PC-3 (cell line): ENCODE results near the gene RAB5B. TPM values are rescaled to one million over a fixed set of nuclear protein-coding genes. Genes with fewer than 3 reads are reported as not detected.
A peak's percentile ranks its signal among the peaks of the same experiment; 100 is the strongest.

ENCODE experiments used
- ATAC-seq: fragments of 200-7000 bp; cut with Tn5 transposase; 2 replicates; pipeline ENCODE4 v1.9.1; 2020; ENCODE audit warnings: mild to moderate bottlenecking, moderate library complexity
- Bru-seq: library from RNA; stranded (reverse); fragments of 400-500 nt; gene quantifications from one replicate; lab custom pipeline; 2021; lab: Mats Ljungman, UMichigan
- BruChase-seq, 2 experiments: library from RNA; stranded (reverse); fragments of 400-500 nt; gene quantifications; one replicate each; lab custom pipeline; 2021; lab: Mats Ljungman, UMichigan
- BruUV-seq: library from RNA; stranded (reverse); fragments of 400-500 nt; replicated peaks from 2 replicates; lab custom pipeline; 2021; lab: Mats Ljungman, UMichigan
- CTCF ChIA-PET: fragments of 300-600 bp; sonication (Branson Sonifier 250); formaldehyde crosslinking; loops from one replicate; lab custom pipeline; 2022; ENCODE audit warnings: antibody characterized with exemption; lab: Charles Lee
- POLR2A ChIA-PET: fragments of 300-600 bp; sonication (Branson Sonifier 250); formaldehyde crosslinking; loops from one replicate; lab custom pipeline; 2022; ENCODE audit warnings: antibody characterized with exemption; ENCODE audit not compliant: unreplicated experiment; lab: Charles Lee
- DNase-seq: peaks from one replicate; pipeline ENCODE4 v3.0.0-alpha.2; 2015
- H2AFZ ChIP-seq: fragments of 300-600 bp; sonication (generic); 2 replicates; pipeline ENCODE4 v1.6.0; 2016; ENCODE audit warnings: antibody characterized with exemption, low read length
- H3F3A ChIP-seq: fragments of 300-600 bp; sonication (generic); one replicate; pipeline ENCODE4 v1.6.0; 2017; ENCODE audit warnings: antibody characterized with exemption, low read length, control low read depth, mild to moderate bottlenecking; ENCODE audit not compliant: unreplicated experiment
- H3K27ac ChIP-seq: fragments of 300-600 bp; sonication (generic); 2 replicates; pipeline ENCODE4 v1.5.1; 2016; ENCODE audit warnings: mild to moderate bottlenecking, low read length
- H3K27me3 ChIP-seq: fragments of 300-600 bp; sonication (generic); 2 replicates; pipeline ENCODE4 v1.6.1; 2016; ENCODE audit warnings: low read length, mixed read lengths
- H3K36me3 ChIP-seq: fragments of 300-600 bp; sonication (generic); 2 replicates; pipeline ENCODE4 v1.6.1; 2016; ENCODE audit warnings: low read depth, mixed run types, low read length, mixed read lengths
- H3K4me1 ChIP-seq: fragments of 300-600 bp; sonication (generic); 2 replicates; pipeline ENCODE4 v1.5.1; 2016; ENCODE audit warnings: low read length; ENCODE audit not compliant: insufficient read depth
- H3K4me2 ChIP-seq: fragments of 300-600 bp; sonication (generic); 2 replicates; pipeline ENCODE4 v1.6.0; 2016; ENCODE audit warnings: low read length
- H3K4me3 ChIP-seq: fragments of 300-600 bp; sonication (generic); 2 replicates; pipeline ENCODE4 v1.5.1; 2016; ENCODE audit warnings: mild to moderate bottlenecking, low read length, mixed read lengths
- H3K79me2 ChIP-seq: fragments of 300-600 bp; sonication (generic); 2 replicates; pipeline ENCODE4 v1.6.1; 2017; ENCODE audit warnings: low read length, mixed read lengths
- H3K9ac ChIP-seq: fragments of 300-600 bp; sonication (generic); 2 replicates; pipeline ENCODE4 v1.6.0; 2016; ENCODE audit warnings: mild to moderate bottlenecking, low read length
- H3K9me2 ChIP-seq: fragments of 300-600 bp; sonication (generic); replicated peaks from 2 replicates; pipeline ENCODE4 v1.6.1; 2016; ENCODE audit warnings: mixed run types, low read length, mixed read lengths
- H3K9me3 ChIP-seq: fragments of 300-600 bp; sonication (generic); 2 replicates; pipeline ENCODE4 v1.6.1; 2016; ENCODE audit warnings: low read length, mixed read lengths
- H4K20me1 ChIP-seq: fragments of 300-600 bp; sonication (generic); 2 replicates; pipeline ENCODE4 v1.6.1; 2016; ENCODE audit warnings: low read length, mixed read lengths
- EZH2 ChIP-seq: fragments of 300-600 bp; sonication (generic); IDR thresholded peaks from one replicate; pipeline ENCODE4 v1.6.1; 2017; ENCODE audit warnings: antibody characterized with exemption, mild to moderate bottlenecking, low read length; ENCODE audit not compliant: unreplicated experiment
- EZH2phosphoT487 ChIP-seq: fragments of 300-600 bp; sonication (generic); IDR thresholded peaks from 2 replicates; pipeline ENCODE4 v1.6.1; 2018; ENCODE audit warnings: mild to moderate bottlenecking, antibody characterized with exemption, low read length, borderline replicate concordance
- intact Hi-C: fragments of 100-400 bp; cut with micrococcal nuclease; formaldehyde crosslinking; loops from 2 replicates; pipeline ENCODE4 v1.9.0; 2023
- long read RNA-seq: library from polyadenylated mRNA; unstranded; transcript quantifications from one replicate; pipeline ENCODE4 v2.0.0, GENCODE V29; 2021; ENCODE audit not compliant: unreplicated experiment
- total RNA-seq: library from RNA; depleted of rRNA; stranded (reverse); fragments of >200 nt; gene quantifications from 2 replicates; pipeline ENCODE4 v1.2.3, GENCODE V29; 2014; rRNA removed
- TF ChIP-seq, protein P1 (sequence below): fragments of 300-600 bp; sonication (generic); conservative IDR thresholded peaks from 2 replicates; pipeline ENCODE4 v1.5.1; 2017; ENCODE audit warnings: antibody characterized with exemption, low read depth, mild to moderate bottlenecking, low read length

RAB5B gene
- total RNA-seq (48.8 and 50.6 TPM in 2 replicates), Bru-seq, nascent RNA (percentile 86 among the genes with signal in this experiment), BruChase-seq, experiment 1, labeled RNA remaining after a 6-hour chase (percentile 96 among the genes with signal in this experiment), BruChase-seq, experiment 2, labeled RNA remaining after a 2-hour chase (percentile 91 among the genes with signal in this experiment)
- long read RNA-seq, full-length matches to known transcripts = 78 of 181 reads
- long read RNA-seq, partial matches to known transcripts = 89 of 181 reads
- long read RNA-seq, other reads (novel, unspliced or antisense) = 14 of 181 reads

GRCh38 chr12:55973599-55974307 is at the start of gene RAB5B:
RAB5B (plus strand) TSS chr12:55974078; CDS start chr12:55986961, 12,883 bp downstream.
- peaks cover 24% of the 10 kb centered on the region for H3K4me1 ChIP-seq
- ATAC-seq = peak; percentile 93
- CTCF ChIA-PET = interaction anchor here (0.6 to 1.6 kb wide), 7 partner anchors 17 to 1601 kb away, joined by 3 to 9 read pairs (median 5); partner anchors contain the start of gene SUOX

DNA sequence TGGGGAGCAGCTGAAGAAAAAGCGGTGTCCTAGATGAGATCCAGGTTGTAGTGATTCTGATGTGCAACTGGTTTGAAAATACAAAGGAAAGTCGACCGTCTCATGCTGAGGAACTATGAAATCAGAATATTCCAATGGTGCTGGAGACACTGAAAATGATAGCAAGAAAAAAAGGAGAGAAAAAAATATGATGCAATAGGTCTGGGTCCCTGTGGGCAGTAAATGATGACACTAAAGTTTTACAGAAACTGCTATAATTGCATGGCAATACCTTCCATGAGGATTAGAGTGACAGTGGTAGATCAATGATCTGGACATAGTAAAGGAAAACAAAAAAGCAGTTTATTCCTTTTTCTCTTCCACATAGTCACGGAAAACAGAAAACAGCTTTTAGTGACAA is 48.5 kb upstream of the RAB5B start:
- Histone ChIP-seq H3K9ac (no peak overlapping the region), H4K20me1 (no peaks in the 10 kb centered on the region), H3K79me2 (peaks cover 58% of the 10 kb centered on the region), H3K27ac (no peak overlapping the region), H2AFZ (no peak overlapping the region), H3K9me2 (no peaks in the 10 kb centered on the region), H3F3A (peaks cover 6% of the 10 kb centered on the region), H3K9me3 (no peaks in the 10 kb centered on the region), H3K4me2 (peak overlapping the region; percentile 91), H3K4me1 (peaks cover 35% of the 10 kb centered on the region), H3K4me3 (peak overlapping the region; percentile 90; the same call in 1 of the 2 replicates), H3K36me3 (no peaks in the 10 kb centered on the region), H3K27me3 (no peaks in the 10 kb centered on the region)
- CTCF ChIA-PET = interaction anchor here (0.5 to 1.2 kb wide), 2 partner anchors 36 to 49 kb away, joined by 3 to 7 read pairs; partner anchors contain the start of gene RAB5B
- TF ChIP-seq EZH2phosphoT487 (no peak), EZH2 (no peak)
- TF ChIP-seq, protein P1, sequence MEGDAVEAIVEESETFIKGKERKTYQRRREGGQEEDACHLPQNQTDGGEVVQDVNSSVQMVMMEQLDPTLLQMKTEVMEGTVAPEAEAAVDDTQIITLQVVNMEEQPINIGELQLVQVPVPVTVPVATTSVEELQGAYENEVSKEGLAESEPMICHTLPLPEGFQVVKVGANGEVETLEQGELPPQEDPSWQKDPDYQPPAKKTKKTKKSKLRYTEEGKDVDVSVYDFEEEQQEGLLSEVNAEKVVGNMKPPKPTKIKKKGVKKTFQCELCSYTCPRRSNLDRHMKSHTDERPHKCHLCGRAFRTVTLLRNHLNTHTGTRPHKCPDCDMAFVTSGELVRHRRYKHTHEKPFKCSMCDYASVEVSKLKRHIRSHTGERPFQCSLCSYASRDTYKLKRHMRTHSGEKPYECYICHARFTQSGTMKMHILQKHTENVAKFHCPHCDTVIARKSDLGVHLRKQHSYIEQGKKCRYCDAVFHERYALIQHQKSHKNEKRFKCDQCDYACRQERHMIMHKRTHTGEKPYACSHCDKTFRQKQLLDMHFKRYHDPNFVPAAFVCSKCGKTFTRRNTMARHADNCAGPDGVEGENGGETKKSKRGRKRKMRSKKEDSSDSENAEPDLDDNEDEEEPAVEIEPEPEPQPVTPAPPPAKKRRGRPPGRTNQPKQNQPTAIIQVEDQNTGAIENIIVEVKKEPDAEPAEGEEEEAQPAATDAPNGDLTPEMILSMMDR = no peak
- intact Hi-C loops = no loop called here
- BruUV-seq = no TSS peak
- DNase-seq (no peak), ATAC-seq (no peak)
- POLR2A ChIA-PET = no interaction called here

More at GRCh38 chr12:55973599-55974307, at the start of gene RAB5B:
- TF ChIP-seq EZH2 = no peak
- TF ChIP-seq, protein P1 = no peak
- no peak for TF ChIP-seq EZH2phosphoT487
- Histone ChIP-seq H3K4me3 (peak within 1 kb of the TSS; percentile 93), H3K9me3 (no peaks in the 10 kb centered on the region), H3K9ac (peak within 1 kb of the TSS; percentile 95), H3K27me3 (no peaks in the 10 kb centered on the region), H3K9me2 (no peaks in the 10 kb centered on the region), H3K36me3 (0 out of 2 replicates have a peak, but pooled peaks cover 2% of the 10 kb centered on the region), H3K4me2 (peak within 1 kb of the TSS; percentile 89), H3K79me2 (peaks cover 45% of the 10 kb centered on the region), H3F3A (peaks cover 5% of the 10 kb centered on the region), H4K20me1 (no peaks in the 10 kb centered on the region), H2AFZ (peak within 1 kb of the TSS; percentile 91), H3K27ac (peak within 1 kb of the TSS; percentile 78)
- POLR2A ChIA-PET = interaction anchor here (0.5 to 2.2 kb wide), 14 partner anchors 13 to 475 kb away, joined by 3 to 13 read pairs (median 6); partner anchors contain the start of genes DNAJC14, ORMDL2, PA2G4 and SARNP
- intact Hi-C loops = loop anchor here (1.0 to 2.0 kb wide), 4 partner anchors 9 to 234 kb away; partner anchors contain the start of gene RPS26
- peak; percentile 100 for DNase-seq
- no TSS peak for BruUV-seq
